HK-2 (cell line): ENCODE results near the gene SPATA7.

Experiments
- DNase-seq: peaks from one replicate; pipeline ENCODE4 v3.0.0-alpha.2; 2018; ENCODE audit not compliant: unreplicated experiment

SPATA7 gene

DNA sequence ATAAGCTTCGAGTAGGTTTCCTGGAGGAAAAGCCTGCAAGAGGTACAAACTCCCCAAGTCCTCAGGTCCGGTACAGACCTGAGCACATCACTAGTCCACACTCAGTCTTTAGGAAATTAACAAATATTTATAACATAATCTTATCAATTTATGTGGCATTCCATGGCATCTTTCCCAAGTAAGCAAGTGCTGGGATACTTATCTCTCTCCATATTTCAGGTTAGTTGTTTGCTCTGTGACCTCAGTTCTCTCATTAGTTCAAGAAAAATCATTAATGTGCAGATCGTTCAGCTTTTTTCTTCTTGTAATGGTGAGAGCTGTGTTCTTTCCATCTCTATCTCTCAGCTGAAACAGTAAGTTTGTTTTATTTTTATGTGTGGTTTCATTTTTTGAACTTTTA lies 34.7 kb downstream of the SPATA7 start:
- no peak for DNase-seq

DNA sequence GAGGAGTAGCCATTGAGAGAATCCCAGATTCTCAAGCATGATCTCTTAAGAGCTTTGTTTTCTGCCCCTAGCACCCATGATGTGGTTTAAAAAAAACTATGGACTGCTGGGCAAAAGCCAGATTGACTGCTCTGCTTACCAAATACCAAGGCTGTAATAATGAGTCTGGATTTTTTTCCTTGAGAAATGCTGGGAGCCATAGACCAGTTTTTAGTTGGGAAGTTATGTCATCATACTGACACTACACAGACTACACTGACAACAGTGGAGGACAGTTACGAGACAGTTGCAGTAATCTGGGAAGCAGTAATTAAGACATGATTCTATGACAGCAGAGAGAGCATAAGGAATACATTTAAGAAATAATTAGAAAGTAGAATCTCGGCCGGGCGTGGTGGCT lies 35.8 kb downstream of the SPATA7 start:
- no peak for DNase-seq

DNA sequence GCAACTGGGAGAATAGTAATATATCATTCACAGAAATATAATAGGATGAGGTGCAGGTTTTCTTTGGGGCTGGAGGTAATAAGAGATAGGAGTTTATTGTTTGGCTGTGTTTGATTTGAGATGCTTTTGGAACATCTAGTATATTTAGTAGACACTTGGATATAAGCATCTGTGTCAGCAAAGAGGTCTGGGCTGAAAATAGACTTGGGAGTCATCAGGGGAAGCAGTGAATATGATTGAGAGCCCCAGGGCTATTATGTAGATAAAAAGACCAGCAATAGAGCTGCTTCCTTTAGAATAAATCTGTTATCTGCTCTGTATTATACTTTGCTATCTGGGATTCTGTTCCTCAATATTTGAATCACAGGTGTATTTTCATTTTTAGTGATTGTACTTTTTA lies 36.6 kb downstream of the SPATA7 start:
- DNase-seq = no peak

DNA sequence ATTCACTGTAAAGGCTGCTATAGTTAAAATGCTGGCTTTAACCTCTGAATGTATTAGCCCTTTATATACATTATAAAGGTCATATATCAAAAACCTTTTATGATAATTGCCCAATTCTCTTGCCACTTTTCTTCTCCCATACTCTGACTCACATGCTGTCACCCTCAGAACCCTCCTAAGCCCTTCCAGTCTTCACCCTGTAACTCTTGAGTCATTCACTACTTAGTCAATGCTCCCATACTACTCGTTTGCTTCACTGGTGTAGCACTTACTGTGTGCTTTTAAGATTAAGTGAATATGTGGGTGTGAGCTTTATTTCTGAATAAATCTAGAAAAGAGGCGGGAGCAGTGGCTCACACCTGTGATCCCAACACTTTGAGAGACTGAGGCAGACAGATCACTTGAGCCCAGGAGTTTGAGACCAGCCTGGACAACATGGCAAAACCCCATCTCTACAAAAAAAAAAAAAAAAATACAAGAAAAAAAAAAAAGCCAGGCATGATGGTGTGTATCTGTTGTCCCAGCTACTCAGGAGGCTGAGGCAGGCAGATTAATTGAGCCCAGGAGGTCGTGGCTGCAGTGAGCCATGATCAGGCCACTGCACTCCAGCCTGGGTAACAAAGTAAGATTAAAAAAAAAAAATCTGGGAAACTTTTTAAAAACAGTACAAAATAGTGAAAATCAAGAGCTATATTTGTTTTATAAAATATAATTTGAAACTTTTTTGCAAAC lies 37.6 kb downstream of the SPATA7 start:
- no peak for DNase-seq

DNA sequence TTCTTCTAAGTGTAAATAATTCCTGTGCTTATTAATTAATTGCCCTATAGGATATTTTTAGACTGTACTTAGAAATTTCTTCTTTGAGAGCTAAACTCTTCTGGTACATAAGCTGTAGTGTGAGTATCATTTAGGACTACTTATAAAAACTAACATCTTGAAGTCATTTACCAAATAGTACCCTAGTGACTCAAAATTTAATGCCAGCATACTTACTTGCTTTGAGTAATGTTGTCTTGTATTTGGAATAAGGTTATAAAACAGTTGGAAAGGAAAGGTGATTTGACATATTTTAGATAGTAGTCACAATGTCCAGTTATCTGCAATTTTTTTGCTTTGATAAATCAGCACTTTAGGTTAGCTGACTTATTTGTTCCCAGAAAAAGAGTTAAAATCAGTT lies 39.1 kb downstream of the SPATA7 start:
- DNase-seq = no peak

DNA sequence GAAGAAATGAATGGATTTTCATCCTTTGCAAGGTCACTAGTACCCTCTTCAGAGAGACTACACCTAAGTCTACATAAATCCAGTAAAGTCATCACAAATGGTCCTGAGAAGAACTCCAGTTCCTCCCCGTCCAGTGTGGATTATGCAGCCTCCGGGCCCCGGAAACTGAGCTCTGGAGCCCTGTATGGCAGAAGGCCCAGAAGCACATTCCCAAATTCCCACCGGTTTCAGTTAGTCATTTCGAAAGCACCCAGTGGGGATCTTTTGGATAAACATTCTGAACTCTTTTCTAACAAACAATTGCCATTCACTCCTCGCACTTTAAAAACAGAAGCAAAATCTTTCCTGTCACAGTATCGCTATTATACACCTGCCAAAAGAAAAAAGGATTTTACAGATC lies 40.8 kb downstream of the SPATA7 start:
- no peak for DNase-seq

DNA sequence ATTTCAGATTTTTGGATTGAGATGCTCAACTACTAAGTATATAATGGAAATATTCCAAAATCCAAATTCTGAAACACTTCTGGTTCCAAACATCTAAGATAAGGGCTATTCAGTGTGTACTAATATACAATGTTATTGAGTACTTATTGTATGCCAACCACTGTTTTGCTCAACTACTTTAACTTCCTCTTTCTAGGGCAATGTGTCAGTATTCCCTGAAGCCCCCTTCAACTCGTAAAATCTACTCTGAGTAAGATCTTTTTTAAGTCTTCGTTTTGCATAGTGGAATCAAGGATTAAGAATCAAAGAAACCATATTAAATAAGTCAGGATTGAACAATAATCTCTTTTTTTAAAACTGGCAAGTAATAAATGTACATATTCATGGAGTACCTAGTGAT lies 45.5 kb downstream of the SPATA7 start:
- no peak for DNase-seq

DNA sequence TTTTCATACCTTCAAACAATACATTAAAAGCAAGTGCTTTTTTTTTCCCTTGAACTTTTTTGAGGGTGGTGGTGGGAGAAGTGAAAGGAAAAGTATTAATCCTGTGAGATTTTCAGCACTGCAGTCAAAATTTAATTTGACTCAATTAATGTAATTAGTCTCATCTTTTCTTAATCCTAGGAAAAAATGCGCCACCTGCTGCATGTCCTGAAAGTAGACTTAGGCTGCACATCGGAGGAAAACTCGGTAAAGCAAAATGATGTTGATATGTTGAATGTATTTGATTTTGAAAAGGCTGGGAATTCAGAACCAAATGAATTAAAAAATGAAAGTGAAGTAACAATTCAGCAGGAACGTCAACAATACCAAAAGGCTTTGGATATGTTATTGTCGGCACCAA lies 52.2 kb downstream of the SPATA7 start:
- DNase-seq = no peak

DNA sequence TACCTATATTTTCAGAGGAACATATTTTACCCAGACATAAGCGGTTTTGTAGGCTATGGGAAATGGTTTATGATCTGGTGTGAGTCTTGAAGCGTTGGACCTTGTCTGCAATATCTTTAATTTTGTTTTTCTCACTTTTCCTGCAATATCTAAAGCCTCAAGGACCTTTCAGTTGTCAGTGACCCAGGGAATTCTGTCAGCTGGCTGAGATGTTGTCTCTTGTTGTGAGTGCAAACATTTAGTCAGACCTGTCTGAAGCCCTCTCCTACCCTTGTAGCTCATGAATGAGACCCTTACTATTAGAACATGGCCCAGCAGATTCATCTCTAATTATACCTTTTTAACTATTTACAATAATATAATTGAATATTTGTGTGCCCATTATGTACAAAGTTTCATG lies 53.6 kb downstream of the SPATA7 start:
- DNase-seq = no peak

DNA sequence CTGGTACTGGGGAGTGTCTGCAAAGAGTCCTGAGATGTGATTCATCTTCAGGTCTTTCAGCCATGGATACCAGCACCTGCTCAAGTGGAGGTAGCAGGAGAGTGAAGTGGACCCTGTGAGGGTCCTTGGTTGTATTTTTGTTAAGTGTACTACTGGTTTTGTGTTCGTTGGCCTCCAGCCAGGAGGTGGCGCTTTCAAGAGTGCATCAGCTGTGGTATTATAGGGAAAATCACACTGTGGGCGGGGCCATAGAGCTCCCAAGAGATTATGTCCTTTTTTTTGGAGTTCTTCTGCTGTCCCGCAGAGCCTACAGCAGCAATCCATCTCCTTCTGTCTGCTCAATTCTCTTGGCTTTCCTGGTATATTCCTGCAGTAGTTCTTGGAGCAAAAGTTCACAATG lies 66.8 kb downstream of the SPATA7 start:
- no peak for DNase-seq

DNA sequence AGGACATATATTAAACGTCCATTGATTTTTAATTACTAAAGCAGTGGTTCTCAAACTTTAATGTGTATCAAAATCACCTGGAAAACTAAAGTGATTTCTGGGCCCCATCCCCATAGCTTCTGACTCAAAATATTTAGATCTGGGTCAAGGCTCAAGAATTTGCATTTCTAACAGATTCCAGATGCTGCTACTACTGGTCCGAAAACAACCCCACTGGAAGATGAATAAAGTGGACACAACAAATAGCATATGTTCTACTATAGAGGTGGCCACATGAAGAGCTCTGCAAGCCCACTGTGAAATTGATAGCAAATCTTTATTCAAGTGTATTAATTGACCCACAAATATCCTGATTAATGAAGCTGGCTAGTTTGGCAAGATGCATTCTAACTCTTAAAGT lies 69.4 kb downstream of the SPATA7 start:
- no peak for DNase-seq

DNA sequence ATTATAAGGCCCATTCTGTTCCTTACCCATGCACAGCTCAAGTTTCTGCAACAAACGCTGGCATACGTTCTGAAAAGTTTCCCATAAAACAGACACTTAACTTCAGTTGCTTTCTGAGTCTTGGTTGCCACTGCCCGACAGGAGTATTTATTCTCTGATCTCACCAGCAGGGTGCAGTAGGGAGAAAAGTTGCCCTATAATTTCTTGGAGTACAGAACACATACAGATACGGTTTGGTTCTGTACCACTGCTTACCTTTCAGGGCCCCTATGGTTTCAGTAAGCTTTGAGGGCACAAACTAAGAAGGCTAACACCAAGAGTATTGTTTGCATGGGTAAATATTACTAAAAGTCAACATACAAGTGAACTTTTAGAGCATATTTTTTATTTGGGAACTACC lies 77.9 kb downstream of the SPATA7 start:
- DNase-seq = no peak

DNA sequence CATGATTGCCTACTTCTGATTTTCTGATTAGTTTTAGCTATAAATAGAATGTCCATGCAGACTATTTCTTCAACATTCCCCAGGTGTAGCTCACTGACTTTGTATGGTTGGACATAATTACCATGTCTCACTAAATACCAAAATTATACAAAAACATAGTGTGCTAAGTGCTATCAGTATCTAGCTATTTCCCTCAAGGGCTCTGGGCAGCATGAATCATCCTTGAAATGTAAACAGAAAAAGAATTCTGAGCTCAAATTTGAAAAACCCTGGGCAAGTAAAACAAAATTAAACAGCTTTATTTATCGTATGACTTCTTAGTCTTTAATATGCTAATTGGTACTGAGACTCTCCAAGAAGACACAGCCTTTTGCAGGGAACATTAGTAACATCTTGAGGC lies 82.9 kb downstream of the SPATA7 start:
- DNase-seq = no peak

DNA sequence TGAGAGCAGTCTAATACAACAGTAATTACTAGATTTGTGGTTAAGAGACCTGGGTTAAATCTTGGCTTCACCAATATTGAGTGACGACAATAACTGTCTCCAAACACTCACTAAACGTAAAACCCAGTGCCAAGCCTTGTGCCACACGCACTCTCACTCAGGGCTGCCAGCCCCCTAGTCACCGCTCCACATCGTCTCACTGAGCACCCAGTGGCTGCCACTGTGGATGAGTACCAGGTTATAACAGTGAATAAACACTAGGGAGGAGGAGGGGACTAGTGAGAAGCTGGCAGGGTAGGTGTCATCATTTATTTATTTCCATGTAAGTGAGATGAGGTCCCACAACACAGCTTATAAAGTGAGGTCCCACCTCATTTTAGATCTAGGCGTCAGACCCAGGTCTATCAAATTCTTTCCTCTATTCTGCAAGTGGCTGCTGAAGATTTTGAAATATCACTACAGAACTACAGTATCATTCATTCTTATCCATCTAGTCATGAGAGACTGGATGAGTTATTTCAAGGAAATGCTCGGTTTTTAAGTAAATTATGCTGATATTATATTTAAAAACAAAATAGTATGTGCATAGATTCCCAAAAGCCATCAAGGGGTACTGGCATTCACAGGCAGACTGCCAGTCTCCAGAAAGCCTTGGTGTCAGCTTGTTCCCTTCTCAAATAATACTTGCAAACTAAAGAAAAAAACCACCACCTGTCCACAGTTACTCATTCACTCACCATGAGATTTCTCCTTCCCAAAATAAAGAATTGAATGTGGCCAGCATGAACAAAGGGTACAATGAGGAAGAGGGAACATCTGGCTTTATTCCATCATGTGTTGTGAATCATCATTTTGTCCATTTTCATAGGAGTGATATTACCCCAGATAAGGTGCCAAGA lies 85.3 kb downstream of the SPATA7 start:
- DNase-seq = no peak

DNA sequence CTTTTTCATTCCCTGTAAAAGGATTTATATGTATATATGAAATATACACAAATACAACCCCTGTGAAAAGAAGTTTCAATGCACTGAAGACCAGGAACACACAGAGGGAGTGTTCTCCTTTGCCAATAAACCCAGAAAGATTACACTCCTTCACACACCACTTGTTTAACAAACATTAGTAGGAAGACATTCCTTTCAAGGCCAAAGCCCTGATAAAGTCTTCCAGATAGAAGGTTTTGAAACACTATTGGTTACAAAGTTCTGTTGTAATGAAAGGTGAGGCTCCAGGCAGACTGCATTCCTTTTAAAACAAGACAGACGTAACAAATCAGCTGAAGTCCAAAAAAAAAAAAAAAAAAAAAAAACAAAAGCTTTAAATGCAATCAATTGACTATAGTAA lies 88.3 kb downstream of the SPATA7 start:
- no peak for DNase-seq

DNA sequence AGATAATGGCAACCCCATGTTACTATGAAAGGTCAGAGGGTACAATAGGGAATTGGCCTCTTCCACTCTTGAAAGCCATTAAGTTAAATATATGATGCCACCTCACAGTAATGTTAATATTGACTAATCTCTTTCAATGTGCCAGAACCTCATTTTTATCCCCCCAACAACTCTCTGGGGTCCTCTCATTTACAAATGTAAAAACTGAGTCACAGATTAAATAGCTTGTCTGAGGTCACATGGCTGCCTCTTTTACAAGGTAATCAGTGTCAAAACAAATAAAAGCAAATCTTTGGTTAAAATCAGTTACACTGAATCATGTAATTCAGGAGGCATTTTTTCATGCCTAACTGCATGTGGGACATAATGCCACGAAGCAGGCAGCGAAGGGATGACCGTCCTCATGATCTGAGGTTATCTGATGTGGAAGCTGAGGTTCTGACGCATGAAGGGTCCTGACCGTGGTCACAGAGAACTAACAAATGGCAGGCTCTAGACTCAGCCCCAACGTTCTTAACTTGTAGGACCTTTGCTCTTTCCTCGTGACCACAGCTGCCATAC lies 90.8 kb downstream of the SPATA7 start:
- DNase-seq = no peak

DNA sequence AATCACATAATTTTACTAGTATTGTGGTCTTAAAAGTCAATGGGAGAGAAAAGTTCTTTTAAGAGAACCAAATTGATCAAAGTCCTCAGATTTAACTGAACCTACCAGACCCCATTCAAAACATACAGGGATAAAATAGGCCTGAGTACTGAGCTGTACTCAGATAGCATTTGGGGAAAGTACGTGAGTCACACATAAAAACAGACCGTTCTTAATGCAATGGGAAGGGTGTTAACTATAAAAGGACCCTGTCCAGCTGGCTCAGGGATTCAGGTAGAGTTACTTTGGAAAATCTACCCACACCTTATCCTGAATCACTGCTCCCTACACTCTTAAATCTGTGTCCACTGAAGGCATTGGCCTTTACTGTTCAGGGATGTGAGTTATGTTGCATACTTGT lies 91.4 kb downstream of the SPATA7 start:
- no peak for DNase-seq

DNA sequence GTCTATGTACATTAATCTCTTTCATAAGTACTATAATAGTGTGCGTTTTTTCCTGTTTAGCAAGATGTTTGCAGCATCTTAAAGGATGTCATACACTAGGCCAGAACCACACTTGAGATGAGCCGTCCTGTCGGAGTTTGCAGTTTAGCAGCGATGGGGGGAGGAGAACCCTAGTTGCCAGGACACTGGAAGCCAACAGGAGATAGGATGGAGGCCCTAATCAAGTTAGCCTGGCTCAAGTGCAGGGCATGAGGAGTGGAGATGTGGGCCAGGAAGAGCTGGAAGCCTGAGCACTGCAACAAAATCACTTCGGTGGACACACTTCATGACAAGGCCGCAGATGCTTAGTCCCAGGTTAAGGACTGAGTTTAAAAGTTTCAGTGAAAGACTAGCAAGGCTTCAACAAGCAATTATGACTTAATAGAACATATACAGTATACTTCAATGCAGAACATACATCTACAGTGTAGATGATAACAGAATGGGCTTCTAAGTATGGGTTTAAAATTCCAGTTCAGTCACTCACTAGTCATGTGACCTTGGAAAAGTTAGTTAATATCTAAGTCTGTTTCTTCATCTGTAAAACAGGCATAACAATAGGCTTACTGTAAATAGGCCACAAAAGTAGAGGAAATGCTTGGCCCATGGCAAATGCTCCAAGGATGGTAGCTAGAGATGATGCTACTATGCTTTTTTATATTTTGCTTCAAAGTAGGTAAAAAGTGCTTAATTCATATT lies 92.2 kb downstream of the SPATA7 start:
- no peak for DNase-seq

DNA sequence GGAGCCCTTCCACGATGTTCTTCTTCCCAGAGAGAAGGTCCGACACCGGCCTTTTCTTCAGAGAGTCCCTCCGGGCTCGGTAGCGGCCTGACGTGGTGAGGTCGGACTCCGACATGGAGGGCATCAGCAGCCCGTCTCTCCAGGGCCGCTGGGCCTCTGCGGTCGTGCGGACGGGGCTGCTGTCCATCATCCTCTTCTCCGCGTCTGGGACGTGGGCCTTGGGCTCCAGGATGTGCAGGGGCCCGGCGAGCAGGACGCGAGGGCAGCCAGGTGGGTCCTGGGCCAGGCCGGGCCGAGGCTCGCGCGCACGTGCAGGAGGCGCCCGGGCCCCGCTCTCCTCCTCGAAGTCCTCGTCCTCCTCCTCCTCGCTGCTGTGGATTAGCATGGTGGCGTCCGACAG lies 93.5 kb downstream of the SPATA7 start:
- DNase-seq = no peak

DNA sequence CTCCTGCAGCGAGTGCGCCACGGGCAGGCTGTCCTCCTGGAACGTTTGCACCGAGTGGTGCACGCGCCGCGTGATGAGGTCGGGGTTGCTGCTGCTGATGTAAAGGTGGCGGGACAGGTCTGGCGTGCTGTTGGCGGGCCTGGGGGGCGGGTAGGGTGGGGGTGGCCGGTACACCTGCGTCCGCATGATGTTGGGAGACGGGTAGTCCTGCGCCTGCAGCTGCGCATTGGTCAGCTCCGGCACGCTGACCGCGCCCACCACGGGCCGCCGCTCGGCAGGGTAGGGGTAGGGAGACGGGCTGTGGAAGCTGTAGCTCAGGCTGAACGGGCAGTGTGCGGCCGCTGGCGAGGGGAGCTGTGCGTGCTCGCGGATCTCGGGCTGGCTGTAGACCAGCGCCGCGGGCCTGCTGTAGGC lies 94.1 kb downstream of the SPATA7 start:
- no peak for DNase-seq

DNA sequence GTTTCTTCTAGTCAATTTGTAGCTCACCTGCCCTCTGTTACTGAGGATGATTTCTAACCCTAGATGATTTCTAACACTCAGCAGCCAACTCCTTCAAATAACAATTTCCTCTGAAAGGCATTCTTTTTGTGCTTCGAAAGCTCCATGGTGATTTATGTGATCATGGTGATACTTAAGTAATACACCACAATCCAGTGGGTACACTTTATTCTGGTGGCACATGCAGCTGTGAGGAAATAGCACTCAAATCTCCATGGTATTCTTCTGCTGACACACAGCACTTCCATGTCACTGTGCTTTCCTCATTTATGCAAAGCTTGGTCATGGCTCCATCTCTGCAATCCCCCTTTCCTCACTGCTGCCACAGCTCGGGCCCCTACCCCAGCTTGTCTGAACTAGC lies 95.6 kb downstream of the SPATA7 start:
- no peak for DNase-seq

DNA sequence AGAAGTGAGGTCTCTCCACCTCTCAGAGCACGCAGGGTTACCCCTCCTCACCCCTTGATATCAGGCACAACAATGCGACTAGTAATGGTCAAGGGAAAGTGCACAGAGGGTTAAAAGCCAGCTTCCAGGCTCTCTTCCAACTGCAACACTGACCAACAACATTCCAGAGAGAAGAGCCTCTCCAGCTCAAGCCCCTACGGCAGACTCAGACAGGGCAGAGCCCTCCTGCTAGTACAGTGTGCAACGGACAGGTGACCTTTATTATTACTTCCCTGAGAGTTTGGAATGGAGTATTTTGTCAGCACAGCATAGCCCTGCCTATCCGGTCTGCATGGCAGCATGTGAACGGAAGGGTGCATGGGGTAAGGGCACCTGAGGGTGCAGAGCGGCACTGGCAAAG lies 96.3 kb downstream of the SPATA7 start:
- DNase-seq = no peak
